GM20000 (cell line): ENCODE measurements around the gene SMARCD3.

Experiments
- DNase-seq: peaks from one replicate; pipeline ENCODE4 v3.0.0; 2012; ENCODE audit warnings: low spot score
- TF ChIP-seq, protein P1 (sequence below): IDR thresholded peaks from 2 replicates; pipeline ENCODE4 v1.5.1; 2012; ENCODE audit warnings: mild to moderate bottlenecking, control low read depth; ENCODE audit errors: extremely low read depth, missing control alignments

SMARCD3 gene

DNA sequence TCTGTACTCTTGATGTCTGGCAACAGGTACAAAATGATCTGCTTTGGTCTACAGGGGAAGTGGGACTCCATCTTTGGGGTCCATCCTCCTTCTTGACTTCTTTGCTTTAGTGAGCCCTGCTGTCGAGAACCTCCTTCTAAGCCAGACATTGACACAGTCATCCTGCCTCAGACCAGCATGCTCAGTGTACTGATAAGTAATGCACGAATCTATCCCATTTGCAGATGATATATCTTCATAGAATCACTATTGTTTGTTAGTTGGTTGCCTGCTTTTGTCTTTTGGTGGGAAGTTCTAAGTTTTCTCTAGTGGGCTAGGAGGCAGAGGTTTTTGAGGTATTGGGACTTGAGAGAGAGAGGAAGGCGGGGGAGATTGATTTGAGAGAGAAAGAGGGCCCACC, 47.1 kb downstream of the SMARCD3 start:
- no peak for DNase-seq
- TF ChIP-seq, protein P1, sequence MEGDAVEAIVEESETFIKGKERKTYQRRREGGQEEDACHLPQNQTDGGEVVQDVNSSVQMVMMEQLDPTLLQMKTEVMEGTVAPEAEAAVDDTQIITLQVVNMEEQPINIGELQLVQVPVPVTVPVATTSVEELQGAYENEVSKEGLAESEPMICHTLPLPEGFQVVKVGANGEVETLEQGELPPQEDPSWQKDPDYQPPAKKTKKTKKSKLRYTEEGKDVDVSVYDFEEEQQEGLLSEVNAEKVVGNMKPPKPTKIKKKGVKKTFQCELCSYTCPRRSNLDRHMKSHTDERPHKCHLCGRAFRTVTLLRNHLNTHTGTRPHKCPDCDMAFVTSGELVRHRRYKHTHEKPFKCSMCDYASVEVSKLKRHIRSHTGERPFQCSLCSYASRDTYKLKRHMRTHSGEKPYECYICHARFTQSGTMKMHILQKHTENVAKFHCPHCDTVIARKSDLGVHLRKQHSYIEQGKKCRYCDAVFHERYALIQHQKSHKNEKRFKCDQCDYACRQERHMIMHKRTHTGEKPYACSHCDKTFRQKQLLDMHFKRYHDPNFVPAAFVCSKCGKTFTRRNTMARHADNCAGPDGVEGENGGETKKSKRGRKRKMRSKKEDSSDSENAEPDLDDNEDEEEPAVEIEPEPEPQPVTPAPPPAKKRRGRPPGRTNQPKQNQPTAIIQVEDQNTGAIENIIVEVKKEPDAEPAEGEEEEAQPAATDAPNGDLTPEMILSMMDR = no peak

DNA sequence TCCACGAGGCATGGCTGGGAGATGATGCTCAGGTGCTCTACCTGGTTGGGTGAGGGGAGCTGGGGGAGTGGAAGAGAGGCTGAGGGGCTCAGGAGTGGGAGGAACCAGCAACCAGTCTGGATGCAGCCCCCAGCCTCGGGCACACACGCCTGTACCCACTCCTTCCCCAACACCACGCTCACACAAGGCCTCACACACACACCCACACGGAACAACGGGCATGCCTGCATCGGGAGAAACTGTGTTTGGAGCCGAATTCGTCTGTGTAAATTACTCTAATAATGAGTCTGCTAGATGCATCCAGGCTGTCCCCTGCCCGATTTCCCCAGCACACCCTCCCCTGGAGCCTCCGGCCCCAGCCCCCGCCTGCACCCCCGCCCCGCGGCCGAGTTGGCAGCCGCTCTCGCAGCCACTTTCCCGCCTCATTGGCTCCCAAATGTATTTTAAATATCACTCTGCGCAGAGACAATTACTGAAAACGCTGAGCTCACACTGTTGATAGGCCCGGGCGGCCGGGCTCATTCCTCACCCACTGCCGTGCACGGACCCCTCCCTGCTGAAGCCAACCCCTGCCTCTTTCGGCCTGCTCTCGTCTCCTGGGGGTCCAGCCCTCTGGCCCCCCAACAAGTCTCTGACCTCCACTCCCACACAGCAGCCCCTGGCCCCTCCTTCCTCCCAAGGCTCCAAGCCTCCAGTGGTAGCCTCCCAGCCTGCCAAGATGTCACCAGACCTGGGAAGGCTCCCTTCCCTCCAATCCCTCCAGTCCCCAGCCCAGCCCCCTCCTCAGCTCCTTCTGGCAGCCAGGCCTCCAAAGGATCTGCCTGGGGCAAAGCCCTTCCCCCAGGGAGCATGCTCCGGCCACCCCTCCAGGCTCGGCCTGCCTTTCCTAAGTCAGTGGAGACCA, 49.3 kb downstream of the SMARCD3 start:
- TF ChIP-seq, protein P1 = no peak
- no peak for DNase-seq

DNA sequence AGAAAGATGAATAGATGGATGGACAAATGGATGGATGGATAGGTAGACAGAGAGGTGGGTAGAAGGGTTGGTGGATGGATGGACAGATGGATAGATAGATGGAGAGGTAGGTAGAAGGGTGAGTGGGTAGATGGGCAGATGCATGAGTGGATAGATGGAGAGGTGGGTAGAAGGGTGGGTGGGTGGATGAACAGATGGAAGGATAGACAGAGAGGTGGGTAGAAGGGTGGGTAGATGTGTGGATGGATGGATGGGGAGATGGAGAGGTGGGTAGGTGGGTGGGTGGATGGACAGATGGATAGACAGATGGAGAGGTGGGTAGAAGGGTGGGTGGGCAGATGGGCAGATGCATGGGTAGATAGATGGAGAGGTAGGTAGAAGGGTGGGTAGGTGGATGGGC, 50.6 kb downstream of the SMARCD3 start:
- no peak for DNase-seq
- TF ChIP-seq, protein P1 = no peak

DNA sequence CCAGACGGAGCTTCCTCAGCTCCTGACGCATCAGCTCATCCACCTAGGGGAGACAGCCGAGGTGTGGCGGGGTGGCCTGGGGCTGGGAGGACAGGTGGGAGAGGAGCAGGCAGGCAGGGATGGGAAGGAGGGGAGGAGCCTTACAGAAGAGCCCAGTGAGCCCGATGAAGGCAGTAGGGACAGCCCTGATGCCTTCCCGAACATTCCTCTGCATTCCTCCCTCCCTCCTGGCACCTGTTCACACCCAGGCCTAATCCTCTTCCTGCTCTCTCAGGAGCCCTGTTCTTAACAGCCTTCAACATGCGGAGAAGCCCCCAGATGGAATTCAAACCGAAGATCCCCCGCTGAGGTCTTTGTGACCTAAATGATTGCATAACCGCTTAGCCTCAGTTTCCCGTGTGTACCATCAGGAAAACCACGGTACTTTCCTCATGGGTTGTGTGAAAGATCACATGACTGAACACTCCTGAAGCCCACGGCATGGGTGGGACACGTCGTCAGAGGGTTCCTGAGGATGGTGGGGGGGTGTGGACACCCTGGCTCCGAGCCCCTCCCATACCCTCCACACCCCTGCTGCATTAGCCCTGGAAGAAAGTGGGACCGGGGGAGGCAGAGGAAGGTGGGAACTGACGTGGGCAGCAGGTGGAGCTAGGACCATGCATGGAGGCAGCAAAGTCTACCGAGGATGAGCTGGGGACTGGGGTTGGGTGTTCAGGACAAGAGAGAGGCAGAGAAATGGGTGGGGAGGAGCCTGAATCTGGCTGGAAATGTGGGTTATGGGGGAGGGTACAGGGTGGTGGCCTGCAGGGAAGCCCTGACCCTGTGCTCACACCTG, 52.7 kb downstream of the SMARCD3 start:
- no peak for DNase-seq
- TF ChIP-seq, protein P1 = no peak

DNA sequence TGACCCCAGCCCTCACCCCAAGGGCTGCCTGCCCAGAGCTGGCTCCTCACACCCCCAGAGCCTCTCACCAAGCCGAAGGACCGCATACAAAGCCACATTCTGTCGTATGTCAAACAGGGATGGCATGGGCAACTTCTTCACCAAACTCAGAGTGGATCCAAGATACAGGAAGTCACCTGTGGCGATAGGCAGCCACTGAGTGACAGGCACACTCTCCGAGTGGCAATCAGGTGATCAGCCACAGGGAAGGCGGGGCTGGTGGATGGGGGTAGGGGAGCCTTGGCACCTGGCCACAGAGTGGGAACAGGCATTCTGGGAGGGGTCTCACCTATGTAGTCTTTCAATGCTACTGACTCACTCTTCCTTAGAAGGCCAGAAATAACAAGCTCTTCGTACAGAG, 54.3 kb downstream of the SMARCD3 start:
- TF ChIP-seq, protein P1 = no peak
- no peak for DNase-seq

DNA sequence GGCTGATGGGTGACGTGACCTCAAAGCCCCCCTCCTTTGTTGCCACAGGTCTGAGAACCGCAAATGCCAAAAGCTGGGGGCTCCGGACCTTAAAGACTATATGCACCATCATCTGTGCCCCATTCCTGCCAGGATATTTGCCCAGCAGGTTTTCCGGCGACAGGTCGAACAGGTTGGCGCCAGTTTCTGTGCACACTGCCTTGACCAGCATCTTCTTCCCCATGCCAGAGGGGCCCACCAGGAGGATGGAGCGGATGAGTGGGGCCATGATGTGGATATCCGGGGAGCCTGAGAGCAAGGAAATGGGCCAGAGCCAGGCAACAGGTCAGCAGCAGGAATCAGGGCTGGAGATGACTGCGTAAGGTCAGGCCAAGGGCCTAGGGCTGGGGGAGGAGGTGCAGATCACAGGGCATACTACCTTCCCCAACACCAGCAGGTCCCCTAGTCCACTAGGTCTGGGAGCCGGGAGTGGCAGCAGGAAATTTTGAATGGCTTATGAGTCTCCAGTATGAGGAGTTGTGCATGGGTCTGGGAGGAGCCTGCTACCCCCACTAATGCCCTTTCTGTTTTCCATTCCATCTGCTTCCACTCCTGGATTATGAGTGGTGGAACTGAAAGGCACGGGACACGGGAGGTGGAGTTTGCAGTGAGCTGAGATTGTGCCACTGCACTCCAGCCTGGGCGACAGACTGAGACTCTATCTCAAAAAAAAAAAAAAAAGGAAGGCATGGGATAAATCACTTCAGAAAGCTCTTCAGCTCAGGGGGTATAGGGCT, 55.1 kb downstream of the SMARCD3 start:
- no peak for DNase-seq
- TF ChIP-seq, protein P1 = no peak
